K562 (cell line): Measurements from ENCODE around the gene B9D2. TPM values are rescaled to one million over a fixed set of nuclear protein-coding genes. Genes with fewer than 3 reads are reported as not detected.

ENCODE experiments used
- AFF1 ChIP-seq, 2 experiments: fragments of 450-650 bp; IDR thresholded peaks; 2 replicates each; pipeline ENCODE4 v1.6.1; 2018; ENCODE audit warnings: mild to moderate bottlenecking in 2 of 2, low read depth in 1 of 2; ENCODE audit not compliant: partially characterized antibody in 2 of 2
- GATAD2A ChIP-seq: fragments of 450-650 bp; IDR thresholded peaks from 2 replicates; pipeline ENCODE4 v1.6.1; 2017
- ID3 ChIP-seq, 2 experiments: fragments of 250-450 bp in 1 of 2; fragments of 450-650 bp in 1 of 2; sonication (Bioruptor Pico) in 1 of 2; IDR thresholded peaks; 2 replicates each; pipeline versions ENCODE4 v1.6.1 to v1.8.0; 2016 to 2021; ENCODE audit warnings: mild to moderate bottlenecking in 2 of 2, moderate library complexity in 2 of 2, missing compliant biosample characterization in 1 of 2, missing genetic modification characterization in 1 of 2
- MED1 ChIP-seq: sonication (generic); formaldehyde crosslinking; IDR thresholded peaks from 2 replicates; pipeline ENCODE4 v1.8.1; 2023; ENCODE audit warnings: missing genetic modification reagents, borderline replicate concordance
- NCOA4 ChIP-seq: fragments of 450-650 bp; IDR thresholded peaks from 2 replicates; pipeline ENCODE4 v1.6.1; 2018; ENCODE audit warnings: mild to moderate bottlenecking; ENCODE audit not compliant: partially characterized antibody
- PCBP1 ChIP-seq: fragments of 200-400 bp; formaldehyde crosslinking; IDR thresholded peaks from 2 replicates; pipeline ENCODE4 v1.6.1; 2018; ENCODE audit warnings: mild to moderate bottlenecking, low read depth, low read length; ENCODE audit not compliant: poor library complexity, severe bottlenecking
- POLR2AphosphoS5 ChIP-seq: IDR thresholded peaks from 2 replicates; pipeline ENCODE4 v1.6.1; 2011; ENCODE audit warnings: mild to moderate bottlenecking, low read depth, low read length, moderate library complexity; ENCODE audit not compliant: control insufficient read depth, insufficient read depth
- PYGO2 ChIP-seq: fragments of 450-650 bp; IDR thresholded peaks from 2 replicates; pipeline ENCODE4 v1.6.1; 2016; ENCODE audit warnings: mild to moderate bottlenecking, missing genetic modification characterization, moderate library complexity, missing compliant biosample characterization
- SMARCA4 ChIP-seq: fragments of 450-650 bp; IDR thresholded peaks from 2 replicates; pipeline ENCODE4 v1.6.1; 2016
- TAL1 ChIP-seq: fragments of 450-650 bp; IDR thresholded peaks from 2 replicates; pipeline ENCODE4 v1.6.1; 2016; ENCODE audit warnings: mild to moderate bottlenecking
- TRIM24 ChIP-seq, 2 experiments: fragments of 450-650 bp; IDR thresholded peaks; 2 replicates each; pipeline ENCODE4 v1.6.1; 2016
- YY1 ChIP-seq, 3 experiments: IDR thresholded peaks; 2 replicates each; pipeline ENCODE4 v1.6.1; 2011; ENCODE audit warnings: low read length in 2 of 3, mild to moderate bottlenecking in 2 of 3, moderate library complexity in 2 of 3, borderline replicate concordance in 1 of 3, control low read depth in 1 of 3, low read depth in 1 of 3; ENCODE audit not compliant: insufficient read depth in 3 of 3, insufficient replicate concordance in 2 of 3, control insufficient read depth in 1 of 3, insufficient read length in 1 of 3; ENCODE audit errors: extremely low read depth in 1 of 3
- ZNF140 ChIP-seq: fragments of 250-450 bp; sonication (Bioruptor Pico); IDR thresholded peaks from 2 replicates; pipeline ENCODE4 v1.8.0; 2021; ENCODE audit warnings: moderate library complexity, mild to moderate bottlenecking, inconsistent platforms
- ZNF311 ChIP-seq: fragments of 250-450 bp; sonication (Bioruptor Pico); IDR thresholded peaks from 2 replicates; pipeline ENCODE4 v1.4.0; 2020; ENCODE audit warnings: mild to moderate bottlenecking, moderate library complexity
- polyA plus RNA-seq, 8 experiments: library from polyadenylated mRNA; depleted of rRNA in 4 of 8; stranded (reverse) in 5 of 8; unstranded in 3 of 8; fragments of >200 nt; fragmentation: Nextera tagmentation in 2 of 8; fragmentation: Illumina TruSeq in 1 of 8; extraction: Ambion mirVana in 2 of 8; extraction: Trizol in 1 of 8; gene quantifications; 2 replicates each; pipeline versions ENCODE4 v1.2.1 to v1.2.3, GENCODE V29; 2011 to 2014; ENCODE audit warnings: inconsistent platforms in 1 of 8, missing spikeins in 1 of 8
- total RNA-seq, 7 experiments: library from RNA; depleted of rRNA in 6 of 7; stranded (reverse); fragments of >200 nt in 6 of 7; fragmentation: Illumina TruSeq in 2 of 7; extraction: Trizol in 2 of 7; gene quantifications; 2 replicates each; pipeline versions ENCODE4 v1.2.1 to v1.2.3, GENCODE V29; 2011 to 2021; ENCODE audit warnings: low replicate concordance in 1 of 7
- TF ChIP-seq, protein P1 (sequence below): fragments of 250-450 bp; sonication (Bioruptor Pico); IDR thresholded peaks from 2 replicates; pipeline ENCODE4 v1.9.0; 2021; ENCODE audit warnings: mild to moderate bottlenecking, inconsistent platforms
- TF ChIP-seq, protein P2 (sequence below): IDR thresholded peaks from 3 replicates; pipeline ENCODE4 v1.6.1; 2011; ENCODE audit warnings: borderline replicate concordance, mild to moderate bottlenecking; ENCODE audit not compliant: insufficient read length, insufficient read depth

Gene B9D2
- total and polyA plus RNA-seq, 9 of the 15 experiments (the other 6 are each of a cell fraction or from before 2014, with no cell fraction given), result 0.83 to 6.9 (median 2.8) TPM

DNA sequence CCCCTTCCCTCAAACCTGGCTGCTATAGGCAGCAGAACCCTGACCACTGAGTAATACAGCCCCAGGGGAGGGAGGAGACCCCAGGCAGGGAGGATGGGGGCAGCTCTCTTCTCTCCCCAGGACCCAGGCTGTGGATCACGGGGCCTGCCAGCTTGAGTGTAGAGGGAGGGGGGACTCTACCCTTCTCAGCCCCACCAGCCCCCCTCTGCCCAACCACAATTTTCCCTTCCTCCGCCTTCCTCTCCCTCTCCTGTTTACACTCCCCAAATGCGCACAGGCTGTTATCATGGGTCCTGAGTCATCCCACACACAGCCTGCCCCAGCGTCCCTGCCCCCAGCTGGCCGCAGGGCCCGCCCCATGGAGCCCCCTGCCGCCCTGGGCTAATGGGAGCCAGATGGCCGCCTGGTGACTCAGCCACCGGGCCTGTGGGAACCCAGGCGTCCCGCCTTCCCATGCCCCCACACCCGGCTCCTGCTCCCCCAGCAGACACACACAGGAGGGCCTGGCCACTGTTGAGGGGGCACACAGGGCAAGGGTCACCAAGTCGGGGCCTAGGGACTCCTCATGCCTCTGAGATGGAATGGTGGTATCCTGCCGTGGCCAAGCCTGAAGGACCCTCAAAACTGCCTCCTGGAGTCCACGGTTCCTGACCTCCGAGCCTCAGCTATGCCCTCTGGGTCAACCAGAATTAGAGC is 40.4 kb downstream of the B9D2 start (continued):
- TF ChIP-seq, protein P1, sequence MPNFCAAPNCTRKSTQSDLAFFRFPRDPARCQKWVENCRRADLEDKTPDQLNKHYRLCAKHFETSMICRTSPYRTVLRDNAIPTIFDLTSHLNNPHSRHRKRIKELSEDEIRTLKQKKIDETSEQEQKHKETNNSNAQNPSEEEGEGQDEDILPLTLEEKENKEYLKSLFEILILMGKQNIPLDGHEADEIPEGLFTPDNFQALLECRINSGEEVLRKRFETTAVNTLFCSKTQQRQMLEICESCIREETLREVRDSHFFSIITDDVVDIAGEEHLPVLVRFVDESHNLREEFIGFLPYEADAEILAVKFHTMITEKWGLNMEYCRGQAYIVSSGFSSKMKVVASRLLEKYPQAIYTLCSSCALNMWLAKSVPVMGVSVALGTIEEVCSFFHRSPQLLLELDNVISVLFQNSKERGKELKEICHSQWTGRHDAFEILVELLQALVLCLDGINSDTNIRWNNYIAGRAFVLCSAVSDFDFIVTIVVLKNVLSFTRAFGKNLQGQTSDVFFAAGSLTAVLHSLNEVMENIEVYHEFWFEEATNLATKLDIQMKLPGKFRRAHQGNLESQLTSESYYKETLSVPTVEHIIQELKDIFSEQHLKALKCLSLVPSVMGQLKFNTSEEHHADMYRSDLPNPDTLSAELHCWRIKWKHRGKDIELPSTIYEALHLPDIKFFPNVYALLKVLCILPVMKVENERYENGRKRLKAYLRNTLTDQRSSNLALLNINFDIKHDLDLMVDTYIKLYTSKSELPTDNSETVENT (CRISPR knock-in tag), result no peak
- no peak for TF ChIP-seq MED1 (CRISPR knock-in tag)
- peak; percentile 55 for TF ChIP-seq POLR2AphosphoS5
- no peak for TF ChIP-seq ZNF140
- TF ChIP-seq NCOA4, result no peak
- TF ChIP-seq YY1 (IDR thresholded peaks at IDR 0.05; ENCODE audit: borderline replicate concordance in 1 of 3, control insufficient read depth in 1 of 3, extremely low read depth in 1 of 3, insufficient read depth in 3 of 3, insufficient read length in 1 of 3, insufficient replicate concordance in 2 of 3, low read depth in 1 of 3, low read length in 2 of 3), result peak in 2 of 3 experiments; percentile 70 to 81
- TF ChIP-seq PYGO2 (tag), result no peak
- TF ChIP-seq ID3 (CRISPR knock-in tag; IDR thresholded peaks at IDR 0.05), result no peak
- no peak for TF ChIP-seq ID3 (tag; IDR thresholded peaks at IDR 0.05)
- peak; percentile 95 for TF ChIP-seq SMARCA4
- TF ChIP-seq ZNF311 (CRISPR knock-in tag), result peak; percentile 56; the same call in 1 of the 2 replicates
- TF ChIP-seq, protein P2, sequence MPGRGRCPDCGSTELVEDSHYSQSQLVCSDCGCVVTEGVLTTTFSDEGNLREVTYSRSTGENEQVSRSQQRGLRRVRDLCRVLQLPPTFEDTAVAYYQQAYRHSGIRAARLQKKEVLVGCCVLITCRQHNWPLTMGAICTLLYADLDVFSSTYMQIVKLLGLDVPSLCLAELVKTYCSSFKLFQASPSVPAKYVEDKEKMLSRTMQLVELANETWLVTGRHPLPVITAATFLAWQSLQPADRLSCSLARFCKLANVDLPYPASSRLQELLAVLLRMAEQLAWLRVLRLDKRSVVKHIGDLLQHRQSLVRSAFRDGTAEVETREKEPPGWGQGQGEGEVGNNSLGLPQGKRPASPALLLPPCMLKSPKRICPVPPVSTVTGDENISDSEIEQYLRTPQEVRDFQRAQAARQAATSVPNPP, result no peak
- TF ChIP-seq TAL1, result peak; percentile 50; the same call in 1 of the 2 replicates
- peak; percentile 96; the same call in 1 of the 2 replicates for TF ChIP-seq GATAD2A
- peak; percentile 59 to 81; a peak in 3 of 4 replicates for TF ChIP-seq TRIM24 (IDR thresholded peaks at IDR 0.05)
- TF ChIP-seq AFF1 (IDR thresholded peaks at IDR 0.05; ENCODE audit: low read depth in 1 of 2, partially characterized antibody in 2 of 2), result peak in 1 of 2 experiments; percentile 57
- TF ChIP-seq PCBP1, result peak; percentile 69
